Tibial nerve (tissue), 4 donors: ENCODE results near the gene OPCML. TPM values are rescaled to one million over a fixed set of nuclear protein-coding genes. Genes with fewer than 3 reads are reported as not detected.

Experiments
- DNase-seq, 2 donors: peaks; one replicate each; pipeline ENCODE4 v3.0.0-alpha.2; 2019; ENCODE audit warnings: low spot score in 2 of 2
- H3K27ac ChIP-seq, 4 donors: fragments of 200-600 bp; sonication (generic) in 3 of 4; one replicate each; pipeline ENCODE4 v1.5.1; 2017 to 2019; ENCODE audit warnings: mild to moderate bottlenecking in 1 of 4
- H3K27me3 ChIP-seq, 2 donors: fragments of 200-600 bp; sonication (generic) in 1 of 2; one replicate each; pipeline versions ENCODE4 v1.5.1 to v1.6.0; 2017 to 2019
- H3K36me3 ChIP-seq, 3 donors: fragments of 200-600 bp; sonication (generic); one replicate each; pipeline ENCODE4 v1.5.1; 2018 to 2019
- H3K4me1 ChIP-seq, 4 donors: fragments of 200-600 bp; sonication (generic) in 3 of 4; one replicate each; pipeline ENCODE4 v1.5.1; 2017 to 2019
- H3K4me3 ChIP-seq, 4 donors: fragments of 200-600 bp; sonication (generic) in 3 of 4; one replicate each; pipeline ENCODE4 v1.5.1; 2017 to 2019; ENCODE audit warnings: mild to moderate bottlenecking in 1 of 4, moderate library complexity in 1 of 4
- H3K9me3 ChIP-seq, 4 donors: fragments of 200-600 bp; sonication (generic) in 3 of 4; one replicate each; pipeline ENCODE4 v1.5.1; 2017 to 2019
- EP300 ChIP-seq, 2 donors: sonication (generic); formaldehyde crosslinking; IDR thresholded peaks; one replicate each; pipeline ENCODE4 v1.6.1; 2017; ENCODE audit warnings: antibody characterized with exemption in 2 of 2, mild to moderate bottlenecking in 1 of 2
- POLR2A ChIP-seq, 2 donors: fragments of 450-650 bp; IDR thresholded peaks; one replicate each; pipeline ENCODE4 v1.6.1; 2017; ENCODE audit warnings: antibody characterized with exemption in 2 of 2, mild to moderate bottlenecking in 2 of 2, moderate library complexity in 2 of 2
- WGBS, 2 donors: methylation state at CpG; one replicate each; pipeline ENCODE4 v1.1.5; 2018; 5-methylcytosine and 5-hydroxymethylcytosine counted together
- total RNA-seq, 4 donors: library from RNA; depleted of rRNA; stranded (reverse); fragments of >200 nt; gene quantifications; one replicate each; pipeline ENCODE4 v1.1.0, GENCODE V29; 2016
- TF ChIP-seq, protein P1 (sequence below), 5 experiments: fragments of 200-600 bp in 3 of 5; fragments of 450-650 bp in 2 of 5; sonication (generic) in 3 of 5; IDR thresholded peaks; one replicate each; pipeline ENCODE4 v1.5.1; 2016 to 2019; ENCODE audit warnings: antibody characterized with exemption in 5 of 5, mild to moderate bottlenecking in 3 of 5, moderate library complexity in 2 of 5

The OPCML gene
- total RNA-seq, 4 donors from 2014 or later = 1.0 to 10.8 (median 1.9) TPM

DNA sequence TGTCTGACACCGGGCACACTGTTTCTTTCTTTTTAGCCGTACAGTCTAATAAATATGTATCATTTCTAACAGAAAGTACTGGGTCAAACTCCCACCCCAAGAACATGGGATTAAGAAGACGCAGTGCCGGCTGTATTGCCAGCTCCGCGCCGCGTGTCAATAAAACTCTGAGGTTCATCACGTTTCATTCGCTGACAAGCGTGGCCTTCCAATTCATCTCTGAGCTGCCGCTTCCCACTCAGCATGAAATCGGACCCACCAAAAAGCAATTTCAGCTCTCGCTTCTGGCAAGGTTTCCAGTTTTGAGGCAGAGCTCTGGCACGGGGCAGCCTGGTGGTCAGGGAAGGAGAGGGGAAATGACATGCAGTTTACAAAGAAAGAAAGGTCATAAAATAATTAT, 819.8 kb downstream of the OPCML start:
- Histone ChIP-seq H3K27ac (no peak overlapping the region), H3K36me3 (no peaks in the 10 kb centered on the region), H3K27me3 (no peaks in the 10 kb centered on the region), H3K9me3 (no peaks in the 10 kb centered on the region), H3K4me3 (no peak overlapping the region), H3K4me1 (no peaks in the 10 kb centered on the region)
- WGBS, 2 donors = 62 to 68% methylated on average over 15 of the region's 15 CpGs
- DNase-seq = no peak
- no peak for TF ChIP-seq POLR2A (IDR thresholded peaks at IDR 0.05)
- TF ChIP-seq, protein P1, sequence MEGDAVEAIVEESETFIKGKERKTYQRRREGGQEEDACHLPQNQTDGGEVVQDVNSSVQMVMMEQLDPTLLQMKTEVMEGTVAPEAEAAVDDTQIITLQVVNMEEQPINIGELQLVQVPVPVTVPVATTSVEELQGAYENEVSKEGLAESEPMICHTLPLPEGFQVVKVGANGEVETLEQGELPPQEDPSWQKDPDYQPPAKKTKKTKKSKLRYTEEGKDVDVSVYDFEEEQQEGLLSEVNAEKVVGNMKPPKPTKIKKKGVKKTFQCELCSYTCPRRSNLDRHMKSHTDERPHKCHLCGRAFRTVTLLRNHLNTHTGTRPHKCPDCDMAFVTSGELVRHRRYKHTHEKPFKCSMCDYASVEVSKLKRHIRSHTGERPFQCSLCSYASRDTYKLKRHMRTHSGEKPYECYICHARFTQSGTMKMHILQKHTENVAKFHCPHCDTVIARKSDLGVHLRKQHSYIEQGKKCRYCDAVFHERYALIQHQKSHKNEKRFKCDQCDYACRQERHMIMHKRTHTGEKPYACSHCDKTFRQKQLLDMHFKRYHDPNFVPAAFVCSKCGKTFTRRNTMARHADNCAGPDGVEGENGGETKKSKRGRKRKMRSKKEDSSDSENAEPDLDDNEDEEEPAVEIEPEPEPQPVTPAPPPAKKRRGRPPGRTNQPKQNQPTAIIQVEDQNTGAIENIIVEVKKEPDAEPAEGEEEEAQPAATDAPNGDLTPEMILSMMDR (IDR thresholded peaks at IDR 0.05) = no peak
- TF ChIP-seq EP300 (IDR thresholded peaks at IDR 0.05) = no peak

DNA sequence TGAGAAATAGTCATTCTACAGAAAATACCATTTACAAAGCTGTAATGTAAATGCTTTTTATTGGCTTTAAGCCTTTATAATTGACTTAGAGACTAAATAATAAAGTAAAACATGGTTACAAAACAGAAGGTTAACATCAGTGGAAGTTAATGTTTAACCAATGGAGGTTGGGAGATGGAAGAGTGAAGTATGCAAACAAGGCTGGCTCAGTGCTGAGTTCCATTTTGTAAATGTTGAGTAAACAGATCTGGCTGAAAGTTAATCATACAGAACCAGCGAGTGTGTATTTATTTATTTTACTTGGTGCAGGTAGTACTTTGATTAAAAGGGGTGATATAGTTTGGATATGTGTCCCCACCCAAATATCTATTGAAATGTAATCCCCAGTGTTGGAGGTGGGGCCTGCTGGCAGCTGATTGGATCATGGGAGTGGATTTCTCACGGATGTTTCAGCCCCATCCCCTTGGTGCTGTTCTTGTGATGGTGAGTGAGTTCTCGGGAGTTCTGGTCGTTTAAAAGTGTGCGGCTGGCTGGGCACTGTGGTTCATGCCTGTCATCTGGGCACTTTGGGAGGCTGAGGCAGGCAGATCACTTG, 827.4 kb downstream of the OPCML start:
- no peak for DNase-seq
- Histone ChIP-seq H3K9me3 (peaks cover 0 to 29% (median 7%) of the 10 kb centered on the region in 4 donors), H3K36me3 (no peaks in the 10 kb centered on the region), H3K4me3 (no peak overlapping the region), H3K4me1 (no peaks in the 10 kb centered on the region), H3K27ac (no peak overlapping the region), H3K27me3 (no peaks in the 10 kb centered on the region)
- 78 to 83% methylated on average over 5 of the region's 5 CpGs for WGBS, 2 donors
- TF ChIP-seq EP300 (IDR thresholded peaks at IDR 0.05) = no peak
- TF ChIP-seq, protein P1 (IDR thresholded peaks at IDR 0.05) = no peak
- TF ChIP-seq POLR2A (IDR thresholded peaks at IDR 0.05) = no peak

DNA sequence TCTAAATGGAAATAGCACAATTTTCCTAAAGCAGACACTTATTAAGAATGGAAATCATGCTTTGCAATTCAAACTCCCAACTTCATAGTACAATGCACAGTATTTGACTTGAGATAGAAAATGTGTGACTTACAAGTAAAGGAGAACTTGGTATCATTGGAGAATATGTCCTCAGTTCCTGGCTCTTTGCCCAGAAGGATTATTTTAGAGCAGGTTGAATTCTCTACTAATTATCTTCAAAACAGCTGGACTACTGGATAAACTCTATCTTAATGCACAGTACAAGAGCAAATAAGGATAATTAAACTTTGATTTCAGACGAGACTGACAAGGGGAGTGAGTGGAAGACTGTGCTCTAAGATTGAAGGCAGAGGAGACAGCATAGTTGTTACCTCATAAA, 839.4 kb downstream of the OPCML start:
- Histone ChIP-seq H3K4me1 (peaks cover 0 to 4% (median 0%) of the 10 kb centered on the region in 4 donors), H3K9me3 (no peaks in the 10 kb centered on the region), H3K4me3 (no peak overlapping the region), H3K36me3 (no peaks in the 10 kb centered on the region), H3K27me3 (no peaks in the 10 kb centered on the region), H3K27ac (no peak overlapping the region)
- TF ChIP-seq POLR2A (IDR thresholded peaks at IDR 0.05) = no peak
- no peak for TF ChIP-seq EP300 (IDR thresholded peaks at IDR 0.05)
- TF ChIP-seq, protein P1 (IDR thresholded peaks at IDR 0.05) = no peak
- WGBS, 2 donors = 54 to 81% methylated on average over 1 of the region's 1 CpG
- no peak for DNase-seq

DNA sequence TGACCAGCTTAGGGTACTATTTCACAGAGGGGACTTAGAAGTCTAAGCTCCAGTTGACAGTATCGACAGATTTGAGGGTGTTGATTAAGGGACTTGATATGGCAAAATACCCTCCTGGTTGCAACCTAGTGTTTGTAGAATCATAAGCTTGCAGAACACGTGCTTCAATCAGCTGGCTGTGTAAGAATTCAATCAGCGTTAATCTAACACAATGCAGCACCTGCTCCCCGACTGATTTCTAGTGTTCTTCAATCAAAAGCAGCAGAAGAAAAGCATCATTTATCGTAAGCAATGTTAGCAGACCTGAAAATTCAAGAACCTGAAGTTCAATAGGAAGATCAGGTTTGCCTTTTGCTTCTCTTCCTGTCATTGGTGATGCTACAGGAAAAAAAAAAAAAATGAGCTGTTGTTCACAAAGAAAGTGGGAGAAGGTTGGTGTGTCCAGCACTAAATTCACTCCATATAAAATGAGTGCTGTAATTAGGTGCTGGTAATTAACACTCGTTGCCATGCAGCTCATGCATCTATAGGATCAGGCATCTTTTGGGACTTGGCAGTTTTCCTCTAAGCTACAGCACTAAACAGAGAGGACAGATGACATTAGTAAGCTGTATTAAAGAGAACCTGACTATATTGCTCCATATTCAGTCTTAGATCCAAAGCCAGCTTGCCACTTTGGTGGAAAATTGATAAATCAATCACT, 840.3 kb downstream of the OPCML start:
- no peak overlapping the region for H3K27ac ChIP-seq
- 80 to 90% methylated on average over 6 of the region's 6 CpGs for WGBS, 2 donors
- H3K36me3 ChIP-seq = no peaks in the 10 kb centered on the region
- no peaks in the 10 kb centered on the region for H3K27me3 ChIP-seq
- TF ChIP-seq, protein P1 (IDR thresholded peaks at IDR 0.05) = no peak
- TF ChIP-seq POLR2A (IDR thresholded peaks at IDR 0.05) = no peak
- no peak for TF ChIP-seq EP300 (IDR thresholded peaks at IDR 0.05)
- peaks cover 0 to 4% (median 0%) of the 10 kb centered on the region in 4 donors for H3K4me1 ChIP-seq
- no peak overlapping the region for H3K4me3 ChIP-seq
- no peak for DNase-seq
- H3K9me3 ChIP-seq = no peaks in the 10 kb centered on the region

DNA sequence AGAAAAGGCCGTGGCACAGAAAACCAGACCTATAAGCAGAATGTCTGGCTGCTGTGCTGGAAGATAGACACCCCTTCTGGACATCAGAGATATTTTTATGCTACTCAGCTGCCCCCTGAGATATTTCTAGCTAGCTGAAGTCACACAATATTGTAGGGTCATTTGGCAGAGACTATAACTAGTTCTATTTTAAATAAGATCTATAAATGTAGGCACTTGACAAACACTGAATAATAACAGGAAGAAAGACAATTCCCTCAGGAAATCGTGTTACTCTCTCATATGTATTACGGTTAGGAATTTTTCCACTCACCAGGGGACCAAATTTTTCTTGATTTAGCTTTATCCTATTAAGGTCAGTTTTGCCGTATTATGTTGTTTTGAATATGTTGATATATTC, 845.4 kb downstream of the OPCML start:
- Histone ChIP-seq H3K4me3 (no peak overlapping the region), H3K27me3 (no peaks in the 10 kb centered on the region), H3K36me3 (no peaks in the 10 kb centered on the region), H3K9me3 (no peaks in the 10 kb centered on the region), H3K4me1 (peaks cover 0 to 4% (median 0%) of the 10 kb centered on the region in 4 donors), H3K27ac (no peak overlapping the region)
- DNase-seq = no peak
- WGBS, 2 donors = 58 to 61% methylated on average over 4 of the region's 4 CpGs
- TF ChIP-seq EP300 (IDR thresholded peaks at IDR 0.05) (no peak), POLR2A (IDR thresholded peaks at IDR 0.05) (no peak)
- TF ChIP-seq, protein P1 (IDR thresholded peaks at IDR 0.05) = no peak
